Endothelial cell (in vitro differentiated cells): ENCODE measurements around the gene PTPRE. TPM values are rescaled to one million over a fixed set of nuclear protein-coding genes. Genes with fewer than 3 reads are reported as not detected.

ENCODE experiments used
- DNase-seq: peaks from one replicate; pipeline ENCODE4 v3.0.0; 2021; ENCODE audit warnings: low spot score
- H3K27ac Mint-ChIP-seq: one replicate; pipeline ENCODE4 v1.8.0; 2021; ENCODE audit warnings: mixed read lengths, inconsistent platforms; ENCODE audit not compliant: unreplicated experiment
- H3K27me3 Mint-ChIP-seq: one replicate; pipeline ENCODE4 v1.8.0; 2021; ENCODE audit warnings: mild to moderate bottlenecking, moderate library complexity, mixed read lengths, inconsistent platforms; ENCODE audit not compliant: unreplicated experiment
- H3K36me3 Mint-ChIP-seq: one replicate; pipeline ENCODE4 v1.8.0; 2021; ENCODE audit warnings: mild to moderate bottlenecking, low read depth, mixed read lengths, inconsistent platforms; ENCODE audit not compliant: unreplicated experiment
- H3K4me1 Mint-ChIP-seq: one replicate; pipeline ENCODE4 v1.8.0; 2021; ENCODE audit warnings: mild to moderate bottlenecking, mixed read lengths, inconsistent platforms; ENCODE audit not compliant: unreplicated experiment
- H3K4me3 Mint-ChIP-seq: one replicate; pipeline ENCODE4 v1.8.0; 2021; ENCODE audit warnings: mild to moderate bottlenecking, mixed read lengths, inconsistent platforms; ENCODE audit not compliant: unreplicated experiment
- H3K9me3 Mint-ChIP-seq: one replicate; pipeline ENCODE4 v1.8.0; 2021; ENCODE audit warnings: mixed read lengths, inconsistent platforms; ENCODE audit not compliant: unreplicated experiment
- CTCF ChIP-seq: fragments of 200-600 bp; sonication (generic); IDR thresholded peaks from one replicate; pipeline ENCODE4 v1.5.0; 2021; ENCODE audit warnings: antibody characterized with exemption; ENCODE audit not compliant: unreplicated experiment
- total RNA-seq: library from RNA; stranded (reverse); fragmentation: NEBNext Ultra II Directional; extraction: Animal tissue kit (Norgen Biotek cat#: 25700); gene quantifications from one replicate; pipeline ENCODE4 v1.2.1, GENCODE V29; 2021; ENCODE audit not compliant: unreplicated experiment

Gene PTPRE
- total RNA-seq, 1 donor from 2014 or later = 117 TPM

GRCh38 chr10:127890832-127891334 is 16.0 kb upstream of the PTPRE start:
- TF ChIP-seq CTCF = no peak
- no peak for DNase-seq

GRCh38 chr10:127892743-127893142 is 14.2 kb upstream of the PTPRE start, which contains the start of gene CLRN3:
Gene CLRN3 (minus strand): TSS chr10:127892941. CDS start chr10:127892784, 157 bp downstream.
- Mint-ChIP-seq H3K36me3 (no peaks in the 10 kb centered on the region), H3K27ac (no peak within 1 kb of the TSS), H3K27me3 (no peaks in the 10 kb centered on the region), H3K9me3 (no peaks in the 10 kb centered on the region), H3K4me1 (peaks cover 14% of the 10 kb centered on the region), H3K4me3 (no peak within 1 kb of the TSS)
- no peak for DNase-seq
- no peak for TF ChIP-seq CTCF

More at GRCh38 chr10:127890832-127891334, 16.0 kb upstream of the PTPRE start:
- Mint-ChIP-seq H3K4me1 (peaks cover 30% of the 10 kb centered on the region), H3K36me3 (no peaks in the 10 kb centered on the region), H3K9me3 (no peaks in the 10 kb centered on the region), H3K27me3 (no peaks in the 10 kb centered on the region), H3K4me3 (no peak overlapping the region), H3K27ac (no peak overlapping the region)

- Mint-ChIP-seq H3K9me3 (no peaks in the 10 kb centered on the region), H3K27ac (no peak overlapping the region), H3K4me3 (no peak overlapping the region), H3K4me1 (peaks cover 5% of the 10 kb centered on the region), H3K36me3 (no peaks in the 10 kb centered on the region), H3K27me3 (no peaks in the 10 kb centered on the region)
- DNase-seq = no peak
- no peak for TF ChIP-seq CTCF
These were observed 12.8 kb upstream of the PTPRE start for GRCh38 chr10:127894146-127894545.

GRCh38 chr10:127896590-127896989 is 10.3 kb upstream of the PTPRE start:
- no peaks in the 10 kb centered on the region for H3K27me3 Mint-ChIP-seq
- no peak overlapping the region for H3K27ac Mint-ChIP-seq
- H3K4me1 Mint-ChIP-seq = no peaks in the 10 kb centered on the region
- H3K9me3 Mint-ChIP-seq = no peaks in the 10 kb centered on the region
- H3K36me3 Mint-ChIP-seq = no peaks in the 10 kb centered on the region
- TF ChIP-seq CTCF = no peak
- H3K4me3 Mint-ChIP-seq = no peak overlapping the region
- DNase-seq = no peak

GRCh38 chr10:127897177-127897576 is 9.7 kb upstream of the PTPRE start:
- Mint-ChIP-seq H3K27me3 (no peaks in the 10 kb centered on the region), H3K4me3 (no peak overlapping the region), H3K27ac (no peak overlapping the region), H3K36me3 (no peaks in the 10 kb centered on the region), H3K9me3 (no peaks in the 10 kb centered on the region), H3K4me1 (no peaks in the 10 kb centered on the region)
- no peak for DNase-seq
- TF ChIP-seq CTCF = no peak
